Aorta (tissue), 5 donors: ENCODE data around the gene THOC6. TPM values are rescaled to one million over a fixed set of nuclear protein-coding genes. Genes with fewer than 3 reads are reported as not detected.

Experiments used
- ATAC-seq: fragments of 200-7000 bp; cut with Tn5 transposase; one replicate; pipeline ENCODE4 v1.9.1; 2022; ENCODE audit warnings: moderate library complexity; ENCODE audit not compliant: low FRiP score
- DNase-seq, 2 donors: peaks; one replicate each; pipeline ENCODE4 v3.0.0-alpha.2; 2020
- H3K27ac ChIP-seq, 2 donors: one replicate each; pipeline ENCODE4 v1.5.1; 2013; ENCODE audit warnings: low read length in 2 of 2, mild to moderate bottlenecking in 2 of 2, moderate library complexity in 2 of 2, control low read depth in 1 of 2, inconsistent platforms in 1 of 2, low read depth in 1 of 2
- H3K27me3 ChIP-seq, 2 donors: one replicate each; pipeline ENCODE4 v1.6.1; 2013; ENCODE audit warnings: control low read depth in 1 of 2, low read length in 1 of 2, mild to moderate bottlenecking in 1 of 2, moderate library complexity in 1 of 2; ENCODE audit not compliant: insufficient read depth in 2 of 2, control insufficient read depth in 1 of 2
- H3K36me3 ChIP-seq, 2 donors: one replicate each; pipeline ENCODE4 v1.6.1; 2013; ENCODE audit warnings: control low read depth in 1 of 2, low read length in 1 of 2, mild to moderate bottlenecking in 1 of 2; ENCODE audit not compliant: insufficient read depth in 2 of 2, control insufficient read depth in 1 of 2
- H3K4me1 ChIP-seq, 2 donors: one replicate each; pipeline ENCODE4 v1.6.1; 2013; ENCODE audit warnings: low read length in 2 of 2, control low read depth in 1 of 2, mild to moderate bottlenecking in 1 of 2, moderate library complexity in 1 of 2; ENCODE audit not compliant: insufficient read depth in 2 of 2, control insufficient read depth in 1 of 2
- H3K4me3 ChIP-seq, 2 donors: one replicate each; pipeline ENCODE4 v1.5.1; 2013; ENCODE audit warnings: low read length in 2 of 2, control low read depth in 1 of 2, mild to moderate bottlenecking in 1 of 2
- H3K9me3 ChIP-seq: one replicate; pipeline ENCODE4 v1.6.1; 2013; ENCODE audit warnings: mild to moderate bottlenecking, low read length; ENCODE audit not compliant: control insufficient read depth
- WGBS, 2 donors: extraction: QIAGEN DNeasy Blood & Tissue Kit; methylation state at CpG; one replicate each; pipeline ENCODE4 v1.1.7; 2013; 5-methylcytosine and 5-hydroxymethylcytosine counted together
- intact Hi-C, 2 donors: fragments of 100-400 bp; cut with DNase I; formaldehyde crosslinking; loops; one replicate each; pipeline versions ENCODE4 v1.14.2 to v1.15.0; 2022
- polyA plus RNA-seq, 2 donors: library from polyadenylated mRNA; stranded (reverse); fragments of 200-250 nt; gene quantifications; one replicate each; pipeline ENCODE4 v1.2.3, GENCODE V29; 2013
- total RNA-seq, 2 donors: library from RNA; stranded (reverse); fragmentation: NEBNext Ultra II Directional; extraction: Animal tissue kit (Norgen Biotek cat#: 25700); gene quantifications; one replicate each; pipeline ENCODE4 v1.2.1, GENCODE V29; 2021
- donor health status: healthy with polysubstance abuse.
- donor health status: Bipolar disorder and iron deficiency.
- donor health status: DM: no; HTN: no; CAD: no.
- donor health status: DM: no; HTN: no; CAD: no.
- donor health status: DM: yes; HTN: yes; CAD: no.

THOC6 gene
- total and polyA plus RNA-seq, 4 donors, result 18.5 to 60.6 (median 24.3) TPM

- Histone ChIP-seq H3K9me3 (no peaks in the 10 kb centered on the region), H3K36me3 (no peaks in the 10 kb centered on the region), H3K4me3 (no peak overlapping the region), H3K27ac (no peak overlapping the region), H3K4me1 (no peaks in the 10 kb centered on the region), H3K27me3 (no peaks in the 10 kb centered on the region)
- 88 to 91% methylated on average over 6 of the region's 6 CpGs for WGBS, 2 donors
- no peak for DNase-seq
- intact Hi-C loops, result no loop called here
- ATAC-seq, result no peak
Measured at GRCh38 chr16:3044708-3045107, 20.9 kb downstream of the THOC6 start.

DNA sequence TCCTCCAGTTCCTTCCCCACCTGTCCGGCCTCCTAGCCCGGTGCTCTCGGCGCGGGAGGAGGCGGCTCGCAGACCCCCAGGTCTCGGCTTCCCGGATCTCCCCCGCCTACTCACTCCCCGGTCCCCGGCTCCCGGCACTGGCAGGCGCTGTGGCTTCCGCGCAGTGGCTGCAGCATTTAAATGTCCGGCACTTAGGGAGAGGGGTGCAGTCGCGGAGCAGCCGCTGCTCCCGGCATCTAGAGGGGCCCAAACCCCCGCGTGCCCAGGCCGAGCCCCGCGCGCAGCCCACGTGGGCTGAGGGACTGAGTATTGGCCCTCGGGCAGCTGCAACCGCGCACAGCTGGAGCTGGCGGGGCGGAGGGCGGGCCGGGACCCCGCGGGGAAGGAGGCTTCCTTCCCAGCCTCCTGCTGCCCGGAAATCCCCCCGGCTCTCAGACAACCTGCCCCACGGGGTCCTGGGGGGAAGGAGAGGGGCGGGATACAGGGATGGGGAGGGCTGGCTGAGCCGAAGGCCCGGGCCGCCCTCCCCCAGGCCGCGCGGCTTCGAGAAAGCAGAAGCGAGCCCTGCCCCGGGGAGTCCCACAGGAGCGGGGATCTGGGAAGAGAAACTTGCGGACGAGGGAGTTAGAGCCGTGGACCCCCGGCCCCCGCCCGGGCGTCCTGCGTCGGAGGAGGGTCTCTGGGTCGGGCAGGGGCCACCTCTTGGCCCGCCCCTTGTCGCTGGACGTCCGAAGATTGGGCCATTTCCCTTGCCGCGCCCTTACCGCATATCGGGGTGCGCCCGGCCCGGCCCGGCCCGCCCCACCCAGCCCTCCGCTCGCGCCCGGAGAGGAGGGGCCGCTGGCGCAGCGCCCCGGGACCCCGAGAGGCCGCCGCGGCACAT lies 22.2 kb downstream of the THOC6 start, which contains the start of gene MMP25:
Gene MMP25 (plus strand): TSS at position 804 of the 883 bp plus-strand sequence. CDS start 357 bp downstream, outside the sequence.
- no peaks in the 10 kb centered on the region for H3K9me3 ChIP-seq
- no peak within 1 kb of the TSS for H3K4me3 ChIP-seq
- no peak within 1 kb of the TSS for H3K27ac ChIP-seq
- H3K4me1 ChIP-seq, result no peaks in the 10 kb centered on the region
- H3K27me3 ChIP-seq, result no peaks in the 10 kb centered on the region
- intact Hi-C loops, result no loop called here
- no peaks in the 10 kb centered on the region for H3K36me3 ChIP-seq
- WGBS, 2 donors, result 0 to 1% methylated on average over 51 to 86 of the region's 86 CpGs
- DNase-seq (peak in 1 of 2 donors; percentile 71), ATAC-seq (peak; percentile 58)

- DNase-seq (no peak), ATAC-seq (no peak)
- intact Hi-C loops, result no loop called here
- Histone ChIP-seq H3K9me3 (no peaks in the 10 kb centered on the region), H3K4me3 (no peak overlapping the region), H3K27me3 (no peaks in the 10 kb centered on the region), H3K36me3 (no peaks in the 10 kb centered on the region), H3K27ac (no peak overlapping the region), H3K4me1 (no peaks in the 10 kb centered on the region)
- WGBS, 2 donors, result 1 to 2% methylated on average over 42 to 54 of the region's 54 CpGs
Measured at GRCh38 chr16:3046641-3047386, 23.0 kb downstream of the THOC6 start.

DNA sequence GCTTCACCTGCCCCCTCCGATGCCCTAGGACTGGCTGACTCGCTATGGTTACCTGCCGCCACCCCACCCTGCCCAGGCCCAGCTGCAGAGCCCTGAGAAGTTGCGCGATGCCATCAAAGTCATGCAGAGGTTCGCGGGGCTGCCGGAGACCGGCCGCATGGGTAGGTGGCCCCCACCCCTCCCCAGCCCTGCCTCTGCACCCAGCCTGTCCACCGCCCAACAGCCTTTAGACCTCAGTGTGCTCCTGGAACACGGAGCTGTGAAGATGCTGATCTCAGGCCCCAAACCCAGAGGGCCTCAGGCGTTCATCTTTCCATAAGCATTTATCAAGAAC lies 23.5 kb downstream of the THOC6 start:
- Histone ChIP-seq H3K4me1 (no peaks in the 10 kb centered on the region), H3K9me3 (no peaks in the 10 kb centered on the region), H3K27me3 (no peaks in the 10 kb centered on the region), H3K36me3 (no peaks in the 10 kb centered on the region), H3K4me3 (no peak overlapping the region), H3K27ac (no peak overlapping the region)
- intact Hi-C loops, result no loop called here
- no peak for ATAC-seq
- no peak for DNase-seq
- WGBS, 2 donors, result 9 to 11% methylated on average over 13 of the region's 13 CpGs

DNA sequence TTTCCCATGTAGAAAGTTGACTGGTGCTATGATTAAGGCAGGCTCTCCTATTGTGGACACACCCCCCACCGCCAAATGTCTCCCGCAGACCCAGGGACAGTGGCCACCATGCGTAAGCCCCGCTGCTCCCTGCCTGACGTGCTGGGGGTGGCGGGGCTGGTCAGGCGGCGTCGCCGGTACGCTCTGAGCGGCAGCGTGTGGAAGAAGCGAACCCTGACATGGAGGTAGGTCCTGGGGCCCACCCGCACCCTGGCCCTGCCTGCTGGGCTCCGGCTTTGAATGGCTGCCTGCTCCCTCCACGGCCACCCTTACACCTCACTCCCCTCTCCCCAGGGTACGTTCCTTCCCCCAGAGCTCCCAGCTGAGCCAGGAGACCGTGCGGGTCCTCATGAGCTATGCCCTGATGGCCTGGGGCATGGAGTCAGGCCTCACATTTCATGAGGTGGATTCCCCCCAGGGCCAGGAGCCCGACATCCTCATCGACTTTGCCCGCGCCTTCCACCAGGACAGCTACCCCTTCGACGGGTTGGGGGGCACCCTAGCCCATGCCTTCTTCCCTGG lies 26.2 kb downstream of the THOC6 start:
- Histone ChIP-seq H3K27ac (no peak overlapping the region), H3K36me3 (no peaks in the 10 kb centered on the region), H3K4me3 (no peak overlapping the region), H3K4me1 (no peaks in the 10 kb centered on the region), H3K9me3 (no peaks in the 10 kb centered on the region), H3K27me3 (no peaks in the 10 kb centered on the region)
- ATAC-seq (no peak), DNase-seq (no peak)
- intact Hi-C loops, result no loop called here
- 74 to 79% methylated on average over 26 of the region's 26 CpGs for WGBS, 2 donors

- H3K27me3 ChIP-seq, result no peaks in the 10 kb centered on the region
- 74 to 78% methylated on average over 5 of the region's 5 CpGs for WGBS, 2 donors
- ATAC-seq, result no peak
Measured at GRCh38 chr16:3050487-3050886, 26.7 kb downstream of the THOC6 start.

GRCh38 chr16:3051009-3051408 lies 27.2 kb downstream of the THOC6 start:
- Histone ChIP-seq H3K27me3 (no peaks in the 10 kb centered on the region), H3K9me3 (no peaks in the 10 kb centered on the region), H3K36me3 (no peaks in the 10 kb centered on the region), H3K4me3 (no peak overlapping the region), H3K4me1 (no peaks in the 10 kb centered on the region), H3K27ac (no peak overlapping the region)
- DNase-seq (no peak), ATAC-seq (no peak)
- intact Hi-C loops, result no loop called here
- 3 to 8% methylated on average over 4 of the region's 4 CpGs for WGBS, 2 donors

More at GRCh38 chr16:3050487-3050886, 26.7 kb downstream of the THOC6 start:
- Histone ChIP-seq H3K4me1 (no peaks in the 10 kb centered on the region), H3K36me3 (no peaks in the 10 kb centered on the region), H3K4me3 (no peak overlapping the region), H3K27ac (no peak overlapping the region), H3K9me3 (no peaks in the 10 kb centered on the region)
- DNase-seq, result no peak
- intact Hi-C loops, result no loop called here

DNA sequence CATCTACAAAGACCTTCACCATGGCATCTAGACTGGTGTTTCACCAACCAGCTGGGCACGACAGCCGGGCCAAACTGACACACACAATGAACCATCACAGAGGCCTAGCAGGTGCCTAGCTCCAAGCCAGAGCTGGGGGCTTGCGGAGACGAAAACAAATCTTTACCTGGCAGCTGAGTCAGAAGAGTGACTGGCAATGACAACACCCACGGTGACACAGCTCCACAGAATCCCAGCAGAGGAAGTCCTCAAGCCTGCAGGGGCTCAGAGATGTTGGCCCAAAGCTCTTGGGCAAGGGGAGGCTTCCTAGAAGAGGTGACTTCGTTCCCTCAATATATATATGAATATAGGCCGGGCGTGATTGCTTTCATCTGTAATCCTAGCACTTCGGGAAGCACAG lies 27.7 kb downstream of the THOC6 start:
- Histone ChIP-seq H3K27me3 (no peaks in the 10 kb centered on the region), H3K36me3 (no peaks in the 10 kb centered on the region), H3K4me3 (no peak overlapping the region), H3K9me3 (no peaks in the 10 kb centered on the region), H3K27ac (no peak overlapping the region), H3K4me1 (no peaks in the 10 kb centered on the region)
- DNase-seq (no peak), ATAC-seq (no peak)
- intact Hi-C loops, result no loop called here
- WGBS, 2 donors, result 72 to 81% methylated on average over 9 of the region's 9 CpGs
